ENCODE measurements around the gene CDCA5. TPM values are rescaled to one million over a fixed set of nuclear protein-coding genes. Genes with fewer than 3 reads are reported as not detected.

CDCA5 gene
- total RNA-seq, 2 experiments from 2014 or later: 0.77 to 0.84 TPM

- TF ChIP-seq, protein P1, sequence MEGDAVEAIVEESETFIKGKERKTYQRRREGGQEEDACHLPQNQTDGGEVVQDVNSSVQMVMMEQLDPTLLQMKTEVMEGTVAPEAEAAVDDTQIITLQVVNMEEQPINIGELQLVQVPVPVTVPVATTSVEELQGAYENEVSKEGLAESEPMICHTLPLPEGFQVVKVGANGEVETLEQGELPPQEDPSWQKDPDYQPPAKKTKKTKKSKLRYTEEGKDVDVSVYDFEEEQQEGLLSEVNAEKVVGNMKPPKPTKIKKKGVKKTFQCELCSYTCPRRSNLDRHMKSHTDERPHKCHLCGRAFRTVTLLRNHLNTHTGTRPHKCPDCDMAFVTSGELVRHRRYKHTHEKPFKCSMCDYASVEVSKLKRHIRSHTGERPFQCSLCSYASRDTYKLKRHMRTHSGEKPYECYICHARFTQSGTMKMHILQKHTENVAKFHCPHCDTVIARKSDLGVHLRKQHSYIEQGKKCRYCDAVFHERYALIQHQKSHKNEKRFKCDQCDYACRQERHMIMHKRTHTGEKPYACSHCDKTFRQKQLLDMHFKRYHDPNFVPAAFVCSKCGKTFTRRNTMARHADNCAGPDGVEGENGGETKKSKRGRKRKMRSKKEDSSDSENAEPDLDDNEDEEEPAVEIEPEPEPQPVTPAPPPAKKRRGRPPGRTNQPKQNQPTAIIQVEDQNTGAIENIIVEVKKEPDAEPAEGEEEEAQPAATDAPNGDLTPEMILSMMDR (IDR thresholded peaks at IDR 0.05): no peak
- intact Hi-C loops (cut with DNase I, micrococcal nuclease): no loop called here
- H3K27ac Mint-ChIP-seq: no peak overlapping the region
- ChIA-PET POLR2A (no interaction called here), CTCF (no interaction called here)
- no peaks in the 10 kb centered on the region for H3K9me3 Mint-ChIP-seq
- H3K27me3 Mint-ChIP-seq: no peaks in the 10 kb centered on the region
- H3K4me1 ChIP-seq (ENCODE audit: insufficient read depth, low read length): peaks cover 22% of the 10 kb centered on the region
- DNase-seq: no peak
- no peak overlapping the region for H3K27ac ChIP-seq (ENCODE audit: low read depth in 1 of 2, low read length in 2 of 2)
- ATAC-seq (ENCODE audit: poor library complexity): no peak
- no peak overlapping the region for H3K4me3 ChIP-seq (ENCODE audit: low read length)
- H3K36me3 ChIP-seq (ENCODE audit: insufficient read depth, low read length): no peaks in the 10 kb centered on the region
- no peaks in the 10 kb centered on the region for H3K27me3 ChIP-seq (ENCODE audit: control insufficient read depth in 1 of 2, insufficient read depth in 2 of 2, low read length in 2 of 2)
- H3K36me3 Mint-ChIP-seq (ENCODE audit: low read depth): no peaks in the 10 kb centered on the region
- H3K4me3 Mint-ChIP-seq: no peak overlapping the region
- H3K9me3 ChIP-seq (ENCODE audit: control insufficient read depth in 1 of 2, insufficient read depth in 1 of 2, low read length in 2 of 2): no peaks in the 10 kb centered on the region
- H3K4me1 Mint-ChIP-seq (ENCODE audit: low read depth): peaks cover 14% of the 10 kb centered on the region
Observed at GRCh38 chr11:65057526-65057925, 26.3 kb downstream of the CDCA5 start.

DNA sequence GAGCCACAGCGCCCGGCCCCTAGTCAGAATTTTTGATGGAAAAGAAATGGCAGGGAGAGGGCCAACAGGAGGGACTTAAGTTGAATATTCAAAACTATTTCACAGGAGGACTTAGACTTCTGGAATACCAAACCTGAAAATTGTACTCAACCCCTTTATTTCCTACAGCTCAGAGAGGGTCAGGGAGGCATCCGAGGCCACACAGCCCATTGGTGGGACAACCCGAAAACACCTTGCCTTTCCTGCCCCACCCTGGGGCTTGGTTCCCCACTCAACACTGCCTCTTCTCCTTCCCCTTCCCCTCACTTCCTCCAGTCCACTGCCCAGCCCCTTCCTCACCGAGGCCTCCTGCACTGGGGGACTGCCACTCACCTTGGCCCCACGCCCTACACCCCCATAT is 26.8 kb downstream of the CDCA5 start:
- Mint-ChIP-seq H3K36me3 (ENCODE audit: low read depth) (no peaks in the 10 kb centered on the region), H3K4me1 (ENCODE audit: low read depth) (peaks cover 14% of the 10 kb centered on the region), H3K27ac (no peak overlapping the region), H3K27me3 (no peaks in the 10 kb centered on the region), H3K4me3 (no peak overlapping the region), H3K9me3 (no peaks in the 10 kb centered on the region)
- TF ChIP-seq, protein P1 (IDR thresholded peaks at IDR 0.05): no peak
- Histone ChIP-seq H3K9me3 (ENCODE audit: control insufficient read depth in 1 of 2, insufficient read depth in 1 of 2, low read length in 2 of 2) (no peaks in the 10 kb centered on the region), H3K27me3 (ENCODE audit: control insufficient read depth in 1 of 2, insufficient read depth in 2 of 2, low read length in 2 of 2) (no peaks in the 10 kb centered on the region), H3K36me3 (ENCODE audit: insufficient read depth, low read length) (no peaks in the 10 kb centered on the region), H3K27ac (ENCODE audit: low read depth in 1 of 2, low read length in 2 of 2) (no peak overlapping the region), H3K4me1 (ENCODE audit: insufficient read depth, low read length) (peaks cover 22% of the 10 kb centered on the region), H3K4me3 (ENCODE audit: low read length) (no peak overlapping the region)
- intact Hi-C loops (cut with DNase I, micrococcal nuclease): no loop called here
- no peak for ATAC-seq (ENCODE audit: poor library complexity)
- POLR2A ChIA-PET: no interaction called here
- DNase-seq: no peak
- CTCF ChIA-PET: no interaction called here

DNA sequence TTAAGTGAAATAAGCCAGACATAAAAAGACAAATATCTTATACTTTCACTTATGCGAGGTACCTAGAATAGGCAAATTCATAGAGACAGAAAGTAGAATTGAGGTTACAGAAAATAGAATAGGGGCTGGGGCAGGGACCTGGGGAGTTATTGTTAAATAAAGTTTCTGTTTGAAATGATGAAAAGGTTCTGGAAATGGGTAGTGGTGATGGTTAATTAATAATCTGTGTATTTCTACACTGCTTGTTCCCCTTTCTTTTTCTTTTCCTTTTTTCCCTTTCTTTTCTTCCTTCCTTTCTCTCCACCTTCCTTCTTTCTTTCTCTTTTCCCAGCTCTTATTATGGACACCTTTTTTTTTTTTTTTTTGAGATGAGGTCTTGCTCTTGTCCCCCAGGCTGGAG is 28.3 kb downstream of the CDCA5 start:
- H3K36me3 Mint-ChIP-seq (ENCODE audit: low read depth): no peaks in the 10 kb centered on the region
- peaks cover 14% of the 10 kb centered on the region for H3K4me1 Mint-ChIP-seq (ENCODE audit: low read depth)
- no peaks in the 10 kb centered on the region for H3K36me3 ChIP-seq (ENCODE audit: insufficient read depth, low read length)
- H3K9me3 Mint-ChIP-seq: no peaks in the 10 kb centered on the region
- ATAC-seq (ENCODE audit: poor library complexity): no peak
- no peaks in the 10 kb centered on the region for H3K27me3 Mint-ChIP-seq
- H3K4me1 ChIP-seq (ENCODE audit: insufficient read depth, low read length): peaks cover 22% of the 10 kb centered on the region
- intact Hi-C loops (cut with DNase I, micrococcal nuclease): no loop called here
- no peak overlapping the region for H3K27ac Mint-ChIP-seq
- DNase-seq: no peak
- H3K4me3 ChIP-seq (ENCODE audit: low read length): no peak overlapping the region
- no peaks in the 10 kb centered on the region for H3K27me3 ChIP-seq (ENCODE audit: control insufficient read depth in 1 of 2, insufficient read depth in 2 of 2, low read length in 2 of 2)
- TF ChIP-seq, protein P1 (IDR thresholded peaks at IDR 0.05): no peak
- ChIA-PET POLR2A (no interaction called here), CTCF (no interaction called here)
- no peaks in the 10 kb centered on the region for H3K9me3 ChIP-seq (ENCODE audit: control insufficient read depth in 1 of 2, insufficient read depth in 1 of 2, low read length in 2 of 2)
- no peak overlapping the region for H3K4me3 Mint-ChIP-seq
- H3K27ac ChIP-seq (ENCODE audit: low read depth in 1 of 2, low read length in 2 of 2): no peak overlapping the region

All from CD4-positive, alpha-beta T cell (primary cell).